Airway epithelial cell (primary cell): ENCODE results near the gene SPATA31A3. TPM values are rescaled to one million over a fixed set of nuclear protein-coding genes. Genes with fewer than 3 reads are reported as not detected.

Experiments used
- total RNA-seq: library from RNA; depleted of rRNA; stranded (reverse); fragments of >200 nt; gene quantifications from 2 replicates; pipeline ENCODE4 v1.2.3, GENCODE V29; 2015

SPATA31A3 gene
- total RNA-seq: not detected in 2 replicates

GRCh38 chr9:66992450-66992849 lies at the start of gene SPATA31A3:
TSS of gene SPATA31A3 (minus strand) at chr9:66992550. CDS start at chr9:66992521, 29 bp downstream.

Other genes starting within 250 kb of the SPATA31A3 start
- gene ZNF658, start 91.8 kb downstream of the SPATA31A3 start, total RNA-seq: 3.1 and 5.1 TPM in 2 replicates